WERI-Rb-1 (cell line): Measurements from ENCODE around the gene NUDT4B.
"Not testable (repeated sequence)": the region's sequence is repeated elsewhere in the genome, so short reads cannot be mapped to it uniquely, and the experiment has no call there.

Source experiments
- DNase-seq: peaks from one replicate; pipeline ENCODE4 v3.0.0-alpha.2; 2020
- H3K27ac ChIP-seq: fragments of 250-450 bp; sonication (Bioruptor Pico); 2 replicates; pipeline ENCODE4 v1.5.1; 2020; ENCODE audit warnings: mild to moderate bottlenecking, moderate library complexity
- H3K27me3 ChIP-seq: fragments of 250-450 bp; sonication (Bioruptor Pico); 2 replicates; pipeline ENCODE4 v1.5.1; 2021; ENCODE audit warnings: mild to moderate bottlenecking, low read depth, moderate library complexity; ENCODE audit not compliant: insufficient read depth, severe bottlenecking
- H3K36me3 ChIP-seq: fragments of 250-450 bp; sonication (Bioruptor Pico); 2 replicates; pipeline ENCODE4 v1.5.1; 2020; ENCODE audit warnings: mild to moderate bottlenecking, moderate library complexity
- H3K4me3 ChIP-seq: 2 replicates; pipeline ENCODE4 v1.5.1; 2011; ENCODE audit warnings: low read depth, mild to moderate bottlenecking, control low read depth, low read length
- H3K9me3 ChIP-seq: fragments of 250-450 bp; sonication (Bioruptor Pico); 2 replicates; pipeline ENCODE4 v1.5.1; 2021; ENCODE audit warnings: mild to moderate bottlenecking, moderate library complexity; ENCODE audit not compliant: severe bottlenecking

The NUDT4B gene

GRCh38 chr1:148759749-148760148 is 11.2 kb downstream of the NUDT4B start:
- H3K27ac ChIP-seq, H3K4me3 ChIP-seq, H3K9me3 ChIP-seq, H3K36me3 ChIP-seq, H3K27me3 ChIP-seq, DNase-seq: not testable (repeated sequence)

- H3K36me3 ChIP-seq, H3K27me3 ChIP-seq, H3K9me3 ChIP-seq, DNase-seq, H3K4me3 ChIP-seq, H3K27ac ChIP-seq: not testable (repeated sequence)
These were observed 11.6 kb downstream of the NUDT4B start for GRCh38 chr1:148760206-148760605.

- not testable (repeated sequence) for H3K27ac ChIP-seq, H3K4me3 ChIP-seq, H3K36me3 ChIP-seq, DNase-seq, H3K9me3 ChIP-seq, H3K27me3 ChIP-seq
These were observed 12.8 kb downstream of the NUDT4B start for GRCh38 chr1:148761360-148761759.

GRCh38 chr1:148765238-148766019 is 16.9 kb downstream of the NUDT4B start:
- not testable (repeated sequence) for H3K27ac ChIP-seq, H3K27me3 ChIP-seq, H3K4me3 ChIP-seq, H3K36me3 ChIP-seq, H3K9me3 ChIP-seq, DNase-seq

- not testable (repeated sequence) for H3K9me3 ChIP-seq, DNase-seq, H3K27me3 ChIP-seq, H3K4me3 ChIP-seq, H3K36me3 ChIP-seq, H3K27ac ChIP-seq
These were observed 20.0 kb downstream of the NUDT4B start for GRCh38 chr1:148768541-148768940.

- not testable (repeated sequence) for H3K27me3 ChIP-seq, DNase-seq, H3K36me3 ChIP-seq, H3K27ac ChIP-seq, H3K4me3 ChIP-seq, H3K9me3 ChIP-seq
These were observed 20.9 kb downstream of the NUDT4B start for GRCh38 chr1:148769495-148769894.

GRCh38 chr1:148773690-148774089 is 25.1 kb downstream of the NUDT4B start:
- H3K27me3 ChIP-seq, H3K27ac ChIP-seq, H3K4me3 ChIP-seq, H3K9me3 ChIP-seq, H3K36me3 ChIP-seq, DNase-seq: not testable (repeated sequence)

GRCh38 chr1:148774102-148774501 is 25.5 kb downstream of the NUDT4B start:
- H3K27ac ChIP-seq, H3K27me3 ChIP-seq, H3K4me3 ChIP-seq, DNase-seq, H3K9me3 ChIP-seq, H3K36me3 ChIP-seq: not testable (repeated sequence)

- DNase-seq, H3K36me3 ChIP-seq, H3K4me3 ChIP-seq, H3K27ac ChIP-seq, H3K27me3 ChIP-seq, H3K9me3 ChIP-seq: not testable (repeated sequence)
These were observed 26.7 kb downstream of the NUDT4B start for GRCh38 chr1:148775263-148775662.

GRCh38 chr1:148777649-148778048 is 29.1 kb downstream of the NUDT4B start:
- H3K27me3 ChIP-seq, H3K27ac ChIP-seq, H3K9me3 ChIP-seq, DNase-seq, H3K4me3 ChIP-seq, H3K36me3 ChIP-seq: not testable (repeated sequence)

- not testable (repeated sequence) for DNase-seq, H3K9me3 ChIP-seq, H3K4me3 ChIP-seq, H3K27ac ChIP-seq, H3K27me3 ChIP-seq, H3K36me3 ChIP-seq
These were observed 31.8 kb downstream of the NUDT4B start for GRCh38 chr1:148780404-148780803.

GRCh38 chr1:148791543-148792099 is 43.0 kb downstream of the NUDT4B start:
- H3K27me3 ChIP-seq, H3K9me3 ChIP-seq, H3K27ac ChIP-seq, H3K4me3 ChIP-seq, H3K36me3 ChIP-seq, DNase-seq: not testable (repeated sequence)

GRCh38 chr1:148793762-148794332 is 45.3 kb downstream of the NUDT4B start:
- not testable (repeated sequence) for H3K27ac ChIP-seq, H3K4me3 ChIP-seq, H3K27me3 ChIP-seq, H3K36me3 ChIP-seq, H3K9me3 ChIP-seq, DNase-seq
